ENCODE results near the gene PLEKHB1.
"Not testable (repeated sequence)": the region's sequence is repeated elsewhere in the genome, so short reads cannot be mapped to it uniquely, and the experiment has no call there.

The PLEKHB1 gene

DNA sequence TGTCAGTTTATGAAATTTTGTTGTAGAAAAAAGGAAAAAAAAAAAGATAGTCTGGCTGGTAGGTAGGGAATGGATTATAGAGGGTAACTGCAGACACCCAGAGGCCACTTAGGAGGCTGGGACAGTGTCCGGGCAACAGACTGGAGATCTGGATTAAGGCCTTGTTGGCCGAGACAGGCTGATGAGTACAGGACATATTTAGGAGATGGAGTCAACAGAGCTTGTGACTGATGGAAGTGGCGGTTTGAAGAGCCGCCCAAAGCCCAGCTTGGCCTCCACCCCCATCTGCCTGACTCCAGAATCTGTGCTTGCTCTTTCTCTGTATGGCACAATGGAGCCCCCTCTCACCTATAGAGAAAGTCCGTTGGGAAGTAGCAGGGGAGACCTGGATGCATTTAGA is 7.6 kb downstream of the PLEKHB1 start:
- H3K27ac Mint-ChIP-seq: no peak overlapping the region
- no peaks in the 10 kb centered on the region for H3K4me1 Mint-ChIP-seq (ENCODE audit: low read depth)
- H3K4me3 Mint-ChIP-seq: no peak overlapping the region
- no peaks in the 10 kb centered on the region for H3K9me3 Mint-ChIP-seq
- no peaks in the 10 kb centered on the region for H3K36me3 Mint-ChIP-seq (ENCODE audit: low read depth)
- H3K27me3 Mint-ChIP-seq (ENCODE audit: low read depth): no peaks in the 10 kb centered on the region

DNA sequence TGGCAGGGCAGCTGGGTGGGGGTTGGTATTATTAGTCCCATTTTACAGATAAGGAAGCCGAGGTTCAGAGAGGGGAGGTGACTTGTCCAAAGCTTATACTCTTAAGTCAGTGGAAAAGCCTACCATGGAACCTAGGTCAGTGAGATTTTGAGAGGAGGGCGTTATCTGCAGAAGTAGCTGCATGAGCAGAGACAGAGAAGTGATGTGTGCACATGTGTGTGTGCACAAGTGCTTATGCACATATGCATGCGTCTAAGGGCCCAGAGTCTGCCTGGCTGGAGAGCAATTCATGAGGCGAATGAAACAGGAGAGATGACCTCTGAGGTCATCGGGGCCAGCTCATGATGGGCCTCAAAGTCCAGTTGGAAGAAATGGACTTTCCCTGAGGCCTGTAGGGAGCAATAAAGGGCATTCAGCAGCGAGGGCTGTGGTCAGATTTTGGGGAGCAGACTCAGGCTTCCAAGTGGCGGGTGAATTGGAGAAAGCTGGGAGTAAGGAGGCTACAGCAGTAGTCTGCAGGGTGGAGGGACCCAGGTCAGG is 8.2 kb downstream of the PLEKHB1 start:
- Mint-ChIP-seq H3K36me3 (ENCODE audit: low read depth) (no peaks in the 10 kb centered on the region), H3K4me1 (ENCODE audit: low read depth) (no peaks in the 10 kb centered on the region), H3K27me3 (ENCODE audit: low read depth) (no peaks in the 10 kb centered on the region), H3K4me3 (no peak overlapping the region), H3K9me3 (no peaks in the 10 kb centered on the region), H3K27ac (no peak overlapping the region)

DNA sequence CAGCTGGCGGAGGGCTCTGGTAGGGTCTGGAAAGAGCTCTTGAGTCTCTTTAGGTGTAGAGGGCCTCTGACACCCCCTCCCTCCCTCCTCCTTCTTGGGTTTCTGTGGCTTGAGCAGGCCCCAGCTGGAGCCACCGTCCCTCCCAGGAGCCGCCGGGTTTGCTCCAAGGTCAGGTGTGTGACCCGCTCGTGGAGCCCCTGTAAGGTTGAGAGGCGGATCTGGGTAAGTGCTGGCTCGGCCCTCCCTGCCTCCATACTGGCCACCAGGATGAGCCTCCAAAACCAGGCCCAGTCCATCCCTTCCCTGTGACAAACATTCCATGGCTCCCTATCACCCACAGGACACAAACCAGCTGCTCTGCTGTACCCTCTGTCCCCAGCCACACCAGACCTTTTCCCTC is 9.3 kb downstream of the PLEKHB1 start:
- Mint-ChIP-seq H3K27ac (no peak overlapping the region), H3K4me1 (ENCODE audit: low read depth) (no peaks in the 10 kb centered on the region), H3K4me3 (no peak overlapping the region), H3K27me3 (ENCODE audit: low read depth) (no peaks in the 10 kb centered on the region), H3K36me3 (ENCODE audit: low read depth) (no peaks in the 10 kb centered on the region), H3K9me3 (no peaks in the 10 kb centered on the region)

DNA sequence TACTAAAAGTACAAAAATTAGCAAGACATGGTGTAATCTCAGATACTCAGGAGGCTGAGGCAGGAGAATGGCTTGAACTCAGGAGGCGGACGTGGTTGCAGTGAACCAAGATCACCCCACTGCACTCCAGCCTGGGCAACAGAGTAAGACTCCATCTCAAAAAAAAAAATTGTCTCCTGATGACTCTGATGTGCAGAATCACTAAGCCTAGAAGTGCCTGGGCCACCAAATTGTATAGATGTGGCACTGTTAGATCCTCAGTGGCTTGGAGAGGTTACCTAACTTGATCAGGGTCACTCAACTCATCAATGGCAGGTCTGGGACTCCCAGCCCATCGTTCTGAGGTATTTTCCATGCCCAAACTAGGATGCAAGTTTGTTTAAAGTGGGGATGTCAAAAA is 10.6 kb downstream of the PLEKHB1 start:
- H3K4me3 Mint-ChIP-seq: no peak overlapping the region
- no peak overlapping the region for H3K27ac Mint-ChIP-seq
- H3K36me3 Mint-ChIP-seq (ENCODE audit: low read depth): no peaks in the 10 kb centered on the region

DNA sequence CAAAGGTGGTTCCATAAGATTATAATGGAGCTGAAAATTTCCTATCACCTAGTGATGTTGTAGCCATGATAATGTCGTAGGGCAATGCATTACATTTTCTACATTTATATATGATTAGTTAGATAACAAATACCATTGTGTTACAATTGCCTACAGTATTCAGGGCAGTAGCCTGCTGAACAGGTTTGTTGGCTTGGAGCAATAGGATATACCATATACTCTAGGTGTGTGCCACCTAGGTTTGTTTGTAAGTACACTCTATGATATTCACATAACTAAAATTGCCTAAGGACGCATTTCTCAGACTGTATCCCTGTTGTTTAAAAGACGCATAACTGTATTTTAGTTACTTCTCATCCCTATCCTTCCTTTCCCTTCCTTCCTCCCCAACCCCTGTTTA is 13.6 kb downstream of the PLEKHB1 start:
- Mint-ChIP-seq H3K4me1 (ENCODE audit: low read depth) (peaks cover 8% of the 10 kb centered on the region), H3K27ac (no peak overlapping the region), H3K27me3 (ENCODE audit: low read depth) (peaks cover 3% of the 10 kb centered on the region), H3K36me3 (ENCODE audit: low read depth) (no peaks in the 10 kb centered on the region), H3K4me3 (no peak overlapping the region), H3K9me3 (no peaks in the 10 kb centered on the region)

More for the DNA sequence above, 10.6 kb downstream of the PLEKHB1 start:
- H3K4me1 Mint-ChIP-seq (ENCODE audit: low read depth): peaks cover 3% of the 10 kb centered on the region
- peaks cover 3% of the 10 kb centered on the region for H3K27me3 Mint-ChIP-seq (ENCODE audit: low read depth)
- no peaks in the 10 kb centered on the region for H3K9me3 Mint-ChIP-seq

DNA sequence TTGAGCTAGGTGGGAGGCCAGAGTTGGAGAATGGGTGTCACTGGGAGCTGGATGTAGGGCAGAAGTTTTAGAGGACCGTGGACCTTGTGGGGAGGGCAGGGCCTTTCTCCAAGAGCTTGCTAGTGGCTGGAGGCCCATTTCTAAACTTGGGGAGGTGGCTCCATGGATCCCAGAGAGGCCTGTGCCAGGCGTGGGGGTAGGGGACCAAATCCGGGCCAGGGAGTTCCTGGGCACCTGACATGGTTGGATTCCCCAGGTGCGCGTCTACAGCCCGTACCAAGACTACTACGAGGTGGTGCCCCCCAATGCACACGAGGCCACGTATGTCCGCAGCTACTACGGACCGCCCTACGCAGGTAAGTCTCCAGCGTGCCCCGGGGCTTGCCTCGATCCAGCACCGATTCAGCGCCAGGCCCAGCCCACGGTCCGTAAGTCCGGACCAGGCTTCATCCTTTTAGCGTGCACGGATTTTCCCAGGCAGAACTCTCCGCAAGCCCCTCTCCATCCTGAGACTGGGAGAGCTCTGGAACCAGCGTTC is 14.2 kb downstream of the PLEKHB1 start:
- Mint-ChIP-seq H3K27me3 (ENCODE audit: low read depth) (peaks cover 3% of the 10 kb centered on the region), H3K4me1 (ENCODE audit: low read depth) (peaks cover 8% of the 10 kb centered on the region), H3K9me3 (no peaks in the 10 kb centered on the region), H3K36me3 (ENCODE audit: low read depth) (no peaks in the 10 kb centered on the region), H3K27ac (no peak overlapping the region), H3K4me3 (peak overlapping the region; percentile 3)

DNA sequence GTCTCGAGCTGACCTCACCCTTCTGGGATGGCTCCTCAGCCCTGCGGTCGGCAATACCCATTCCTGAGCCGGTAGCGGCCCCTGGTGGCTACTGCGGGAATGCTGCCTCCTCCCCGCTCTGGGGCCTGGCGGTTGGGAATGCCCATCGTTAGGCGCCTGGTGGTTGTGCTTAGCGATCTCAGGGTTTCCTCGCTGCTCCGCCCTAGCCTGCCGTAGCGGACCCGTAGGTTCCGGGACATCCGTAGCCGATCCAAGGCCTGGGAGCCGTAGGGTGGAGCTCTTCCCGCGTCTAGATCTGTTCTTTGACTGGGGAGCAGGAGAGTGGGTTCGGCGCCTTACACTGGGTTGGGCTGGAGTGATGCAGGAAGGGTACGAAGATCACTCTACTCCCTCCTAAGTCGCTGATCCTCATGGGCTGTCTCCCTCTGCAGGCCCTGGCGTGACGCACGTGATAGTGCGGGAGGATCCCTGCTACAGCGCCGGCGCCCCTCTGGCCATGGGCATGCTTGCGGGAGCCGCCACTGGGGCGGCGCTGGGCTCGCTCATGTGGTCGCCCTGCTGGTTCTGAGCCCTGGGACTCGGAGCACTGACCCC is 14.8 kb downstream of the PLEKHB1 start:
- Mint-ChIP-seq H3K9me3 (no peaks in the 10 kb centered on the region), H3K27me3 (ENCODE audit: low read depth) (peaks cover 3% of the 10 kb centered on the region), H3K27ac (no peak overlapping the region), H3K4me1 (ENCODE audit: low read depth) (peaks cover 8% of the 10 kb centered on the region), H3K4me3 (peak overlapping the region; percentile 59), H3K36me3 (ENCODE audit: low read depth) (no peaks in the 10 kb centered on the region)

DNA sequence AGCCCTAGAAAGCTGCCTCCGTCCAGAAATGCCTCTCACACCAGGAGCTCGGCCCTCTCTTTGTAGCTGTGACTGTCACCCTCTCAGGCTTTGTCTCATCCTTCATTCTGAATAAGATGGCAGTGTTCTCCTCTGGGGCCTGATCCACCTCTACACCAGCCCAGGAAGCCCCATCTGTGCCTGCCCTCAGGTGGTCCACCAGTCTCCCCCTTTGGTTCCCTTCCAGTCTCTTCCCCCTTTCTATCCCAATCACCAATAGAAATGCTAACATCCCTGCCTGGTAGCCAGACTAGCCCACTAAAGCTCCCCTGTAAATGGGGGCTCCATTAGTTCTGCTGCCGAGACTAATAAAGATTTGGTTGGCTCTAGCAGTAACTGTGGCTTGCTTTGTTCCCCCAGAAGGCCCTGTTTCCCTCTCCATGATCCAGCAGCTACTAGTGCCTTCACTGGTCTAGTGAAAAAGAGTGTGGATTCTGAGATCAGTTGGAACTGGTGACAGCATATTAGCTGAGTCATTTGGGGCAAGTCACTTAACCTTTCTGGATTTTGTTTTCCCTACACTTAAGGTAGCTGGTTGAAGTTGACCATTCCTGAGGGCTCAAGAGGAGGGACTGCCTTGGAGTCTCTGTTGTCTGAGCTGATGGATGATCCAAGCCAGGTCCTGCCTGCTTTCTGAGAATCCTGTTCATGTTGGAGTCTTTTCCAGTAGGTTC is 16.2 kb downstream of the PLEKHB1 start:
- Mint-ChIP-seq H3K27me3 (ENCODE audit: low read depth) (peaks cover 3% of the 10 kb centered on the region), H3K9me3 (no peaks in the 10 kb centered on the region), H3K27ac (no peak overlapping the region), H3K36me3 (ENCODE audit: low read depth) (no peaks in the 10 kb centered on the region), H3K4me1 (ENCODE audit: low read depth) (peaks cover 8% of the 10 kb centered on the region), H3K4me3 (no peak overlapping the region)

DNA sequence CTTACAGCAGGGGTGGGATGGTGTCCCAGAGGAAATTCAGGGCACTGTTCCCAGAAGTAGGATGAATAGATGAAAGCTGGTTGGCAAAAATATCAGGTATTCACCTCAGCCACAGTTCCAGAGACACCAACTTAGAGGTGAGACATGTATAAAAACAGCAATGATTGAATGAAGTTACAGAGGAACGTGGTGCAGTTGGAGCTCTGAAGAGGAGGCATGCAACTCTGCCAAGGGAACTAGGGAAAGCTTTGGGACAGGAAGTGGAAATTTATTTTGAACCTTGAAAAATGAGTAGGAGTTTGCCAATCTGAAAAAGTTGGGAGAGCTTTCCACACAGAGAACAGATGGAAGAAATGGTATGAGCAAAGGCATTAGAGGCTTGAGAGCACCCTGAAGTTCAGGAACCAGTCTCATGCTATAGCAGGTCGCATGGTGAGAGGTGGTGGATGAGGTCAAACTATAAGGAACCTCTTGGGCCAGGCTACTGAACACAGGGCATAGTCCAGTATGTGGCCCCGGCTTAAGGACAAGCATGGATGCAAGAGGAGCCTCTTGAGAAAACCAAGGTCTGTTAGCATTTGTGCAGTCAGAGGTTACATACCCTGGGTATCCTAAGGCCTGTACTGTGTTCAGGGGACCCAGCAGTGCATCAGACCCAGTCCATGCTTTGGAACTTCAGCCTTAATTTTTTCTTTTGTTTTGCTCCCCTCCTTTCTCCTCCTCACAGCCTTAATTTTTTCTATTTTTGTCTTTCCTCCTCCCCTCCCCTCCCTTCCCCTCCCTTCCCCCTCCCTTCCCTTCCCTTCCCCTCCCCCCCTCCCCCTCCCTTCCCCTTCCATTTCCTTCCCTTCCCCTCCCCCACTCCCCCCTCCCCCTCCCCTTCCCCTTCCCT is 17.5 kb downstream of the PLEKHB1 start:
- H3K27ac Mint-ChIP-seq: no peak overlapping the region
- H3K27me3 Mint-ChIP-seq (ENCODE audit: low read depth): peaks cover 3% of the 10 kb centered on the region
- H3K9me3 Mint-ChIP-seq: no peaks in the 10 kb centered on the region
- peaks cover 8% of the 10 kb centered on the region for H3K4me1 Mint-ChIP-seq (ENCODE audit: low read depth)
- no peaks in the 10 kb centered on the region for H3K36me3 Mint-ChIP-seq (ENCODE audit: low read depth)
- no peak overlapping the region for H3K4me3 Mint-ChIP-seq

DNA sequence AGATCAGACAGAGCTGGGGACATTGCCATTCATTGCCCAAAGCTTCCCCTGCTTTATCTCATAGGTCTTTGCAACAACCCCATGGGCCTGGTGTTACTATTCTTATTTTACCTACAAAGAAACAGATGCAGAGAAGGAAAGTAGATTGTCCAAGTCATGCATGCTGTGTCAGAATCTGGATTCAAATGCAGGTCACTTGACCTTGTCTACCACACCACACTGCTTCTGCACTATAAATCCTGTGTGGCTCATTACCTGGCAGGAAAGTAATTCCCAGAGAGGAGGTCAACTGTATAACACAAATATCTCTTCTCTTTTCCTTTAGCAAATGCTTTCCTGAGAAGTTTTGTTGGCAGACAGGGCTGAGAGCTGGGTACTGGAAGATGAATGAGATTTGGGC is 18.5 kb downstream of the PLEKHB1 start:
- Mint-ChIP-seq H3K36me3 (ENCODE audit: low read depth) (no peaks in the 10 kb centered on the region), H3K4me1 (ENCODE audit: low read depth) (peaks cover 8% of the 10 kb centered on the region), H3K27me3 (ENCODE audit: low read depth) (peaks cover 3% of the 10 kb centered on the region), H3K4me3 (no peak overlapping the region), H3K9me3 (no peaks in the 10 kb centered on the region), H3K27ac (no peak overlapping the region)

DNA sequence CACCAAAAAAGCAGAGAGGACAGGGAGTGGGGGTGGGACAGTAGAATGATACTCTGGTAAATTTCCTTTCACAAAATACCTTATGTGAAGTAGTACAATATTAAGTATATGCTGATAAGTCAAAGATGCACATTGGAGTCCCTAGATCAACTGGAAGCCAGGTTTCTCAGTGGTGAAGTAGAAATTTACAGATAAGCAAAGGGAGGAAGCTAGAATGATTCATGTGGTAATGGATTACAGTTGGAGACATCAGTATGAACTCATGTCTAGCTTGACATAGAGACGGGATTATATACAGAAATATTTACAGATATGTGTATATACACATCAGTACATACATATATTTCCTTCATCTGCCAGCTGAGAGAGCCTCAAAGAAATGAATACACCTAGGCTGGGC is 21.5 kb downstream of the PLEKHB1 start:
- no peaks in the 10 kb centered on the region for H3K36me3 Mint-ChIP-seq (ENCODE audit: low read depth)
- no peaks in the 10 kb centered on the region for H3K9me3 Mint-ChIP-seq
- peaks cover 5% of the 10 kb centered on the region for H3K4me1 Mint-ChIP-seq (ENCODE audit: low read depth)
- H3K4me3 Mint-ChIP-seq: no peak overlapping the region
- H3K27me3 Mint-ChIP-seq (ENCODE audit: low read depth): no peaks in the 10 kb centered on the region
- no peak overlapping the region for H3K27ac Mint-ChIP-seq

DNA sequence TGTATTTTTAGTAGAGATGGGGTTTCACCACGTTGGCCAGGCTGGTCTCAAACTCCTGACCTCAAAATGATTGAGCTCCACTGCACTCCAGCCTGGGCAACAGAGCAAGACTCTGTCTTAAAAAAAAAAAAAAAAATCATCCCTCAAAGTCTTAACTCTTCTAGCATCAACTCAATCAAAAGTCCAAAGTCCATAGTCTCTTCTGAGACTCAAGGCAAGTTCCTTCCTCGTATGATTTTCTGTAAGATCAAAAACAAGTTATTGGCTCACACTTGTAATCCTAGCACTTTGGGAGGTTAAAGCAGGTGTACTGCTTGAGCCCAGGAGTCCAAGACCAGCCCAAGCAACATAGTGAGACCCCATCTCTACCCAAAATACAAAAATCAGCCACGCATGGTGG is 24.4 kb downstream of the PLEKHB1 start:
- Mint-ChIP-seq H3K36me3 (ENCODE audit: low read depth) (peaks cover 2% of the 10 kb centered on the region), H3K27me3 (ENCODE audit: low read depth) (no peaks in the 10 kb centered on the region), H3K27ac (no peak overlapping the region), H3K9me3 (no peaks in the 10 kb centered on the region), H3K4me3 (no peak overlapping the region), H3K4me1 (ENCODE audit: low read depth) (no peaks in the 10 kb centered on the region)

DNA sequence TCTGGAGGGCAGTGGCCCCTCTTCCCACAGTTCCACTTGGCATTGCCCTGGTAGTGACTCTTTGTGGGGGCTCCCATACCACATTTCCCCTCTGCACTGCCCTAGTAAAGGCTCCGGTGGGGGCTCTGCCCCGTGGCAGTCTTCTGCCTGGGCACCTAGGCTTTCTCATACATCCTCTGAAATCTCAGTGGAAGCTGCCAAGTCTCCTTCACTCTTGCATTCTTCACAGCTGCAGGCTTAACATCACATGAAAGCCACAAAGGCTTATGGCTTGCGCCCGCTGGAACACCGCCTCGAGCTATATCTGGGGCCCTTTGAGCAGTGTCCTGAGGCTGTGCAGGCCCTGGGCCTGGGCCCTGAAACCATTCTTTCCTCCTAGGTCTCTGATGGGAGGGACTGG is 25.3 kb downstream of the PLEKHB1 start:
- Mint-ChIP-seq H3K4me1 (ENCODE audit: low read depth) (no peaks in the 10 kb centered on the region), H3K36me3 (ENCODE audit: low read depth) (peaks cover 4% of the 10 kb centered on the region), H3K27me3 (ENCODE audit: low read depth) (no peaks in the 10 kb centered on the region), H3K4me3 (no peak overlapping the region), H3K9me3 (no peaks in the 10 kb centered on the region), H3K27ac (no peak overlapping the region)

DNA sequence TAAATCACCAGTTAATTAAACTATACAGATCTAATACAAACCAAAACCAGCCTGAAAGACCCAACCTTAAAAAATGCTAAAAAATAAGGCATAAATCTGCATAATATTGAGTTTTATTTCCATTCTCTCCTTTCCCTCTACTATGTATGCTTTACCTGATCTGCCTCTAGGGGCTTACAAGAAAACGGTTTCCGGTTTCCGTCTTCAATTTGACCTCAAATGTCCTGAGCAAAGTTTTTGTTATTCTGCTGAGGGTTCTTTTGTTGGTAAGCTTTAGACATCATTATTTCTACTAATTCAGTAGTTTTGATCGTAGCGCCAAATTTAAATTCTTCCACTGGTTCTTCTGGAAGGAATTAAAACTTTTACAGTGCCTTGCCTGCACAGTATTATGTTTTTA is 30.2 kb downstream of the PLEKHB1 start:
- peaks cover 14% of the 10 kb centered on the region for H3K36me3 Mint-ChIP-seq (ENCODE audit: low read depth)

More for the DNA sequence above, 30.2 kb downstream of the PLEKHB1 start:
- not testable (repeated sequence) for H3K4me1 Mint-ChIP-seq (ENCODE audit: low read depth); H3K9me3 Mint-ChIP-seq; H3K27ac Mint-ChIP-seq; H3K4me3 Mint-ChIP-seq; H3K27me3 Mint-ChIP-seq (ENCODE audit: low read depth)
